ENCODE data around the gene CDCP1.
A peak's percentile ranks its signal among the peaks of the same experiment; 100 is the strongest.

CDCP1 gene

GRCh38 chr3:45103753-45104714, 42.1 kb downstream of the CDCP1 start:
- peaks cover 2 to 8% of the 10 kb centered on the region in 2 donors for H3K4me1 ChIP-seq (ENCODE audit: control insufficient read depth in 1 of 2, insufficient read depth in 2 of 2, low read length in 2 of 2)
- H3K27ac ChIP-seq (ENCODE audit: low read depth, low read length), result no peak overlapping the region
- no peaks in the 10 kb centered on the region for H3K9me3 ChIP-seq (ENCODE audit: control insufficient read depth in 1 of 2, low read length in 2 of 2)
- no peaks in the 10 kb centered on the region for H3K27me3 ChIP-seq (ENCODE audit: control insufficient read depth in 1 of 2, insufficient read depth in 2 of 2, low read length in 2 of 2)
- H3K9ac ChIP-seq (ENCODE audit: low read depth in 1 of 2, low read length in 2 of 2), result no peak overlapping the region
- H3K36me3 ChIP-seq (ENCODE audit: control insufficient read depth in 1 of 2, insufficient read depth in 2 of 2, low read length in 2 of 2), result peaks cover 12 to 45% of the 10 kb centered on the region in 2 donors
- no peak overlapping the region for H3K4me3 ChIP-seq (ENCODE audit: low read depth in 1 of 2, low read length in 2 of 2)

GRCh38 chr3:45103334-45103733, 42.8 kb downstream of the CDCP1 start:
- Histone ChIP-seq H3K27ac (ENCODE audit: low read depth, low read length) (no peak overlapping the region), H3K4me1 (ENCODE audit: control insufficient read depth in 1 of 2, insufficient read depth in 2 of 2, low read length in 2 of 2) (peaks cover 0 to 7% of the 10 kb centered on the region in 2 donors), H3K4me3 (ENCODE audit: low read depth in 1 of 2, low read length in 2 of 2) (no peak overlapping the region), H3K9ac (ENCODE audit: low read depth in 1 of 2, low read length in 2 of 2) (no peak overlapping the region), H3K9me3 (ENCODE audit: control insufficient read depth in 1 of 2, low read length in 2 of 2) (no peaks in the 10 kb centered on the region), H3K27me3 (ENCODE audit: control insufficient read depth in 1 of 2, insufficient read depth in 2 of 2, low read length in 2 of 2) (no peaks in the 10 kb centered on the region), H3K36me3 (ENCODE audit: control insufficient read depth in 1 of 2, insufficient read depth in 2 of 2, low read length in 2 of 2) (peaks cover 12 to 45% of the 10 kb centered on the region in 2 donors)

- Histone ChIP-seq H3K9me3 (ENCODE audit: control insufficient read depth in 1 of 2, low read length in 2 of 2) (no peaks in the 10 kb centered on the region), H3K9ac (ENCODE audit: low read depth in 1 of 2, low read length in 2 of 2) (no peak overlapping the region), H3K4me1 (ENCODE audit: control insufficient read depth in 1 of 2, insufficient read depth in 2 of 2, low read length in 2 of 2) (peaks cover 0 to 3% of the 10 kb centered on the region in 2 donors), H3K27me3 (ENCODE audit: control insufficient read depth in 1 of 2, insufficient read depth in 2 of 2, low read length in 2 of 2) (no peaks in the 10 kb centered on the region), H3K36me3 (ENCODE audit: control insufficient read depth in 1 of 2, insufficient read depth in 2 of 2, low read length in 2 of 2) (peaks cover 4 to 31% of the 10 kb centered on the region in 2 donors), H3K27ac (ENCODE audit: low read depth, low read length) (no peak overlapping the region), H3K4me3 (ENCODE audit: low read depth in 1 of 2, low read length in 2 of 2) (no peak overlapping the region)
Observed at GRCh38 chr3:45100981-45101407, 45.2 kb downstream of the CDCP1 start.

- no peak overlapping the region for H3K27ac ChIP-seq (ENCODE audit: low read depth, low read length)
- no peaks in the 10 kb centered on the region for H3K9me3 ChIP-seq (ENCODE audit: control insufficient read depth in 1 of 2, low read length in 2 of 2)
- H3K4me1 ChIP-seq (ENCODE audit: control insufficient read depth in 1 of 2, insufficient read depth in 2 of 2, low read length in 2 of 2), result peaks cover under 1 to 2% of the 10 kb centered on the region in 2 donors
- H3K4me3 ChIP-seq (ENCODE audit: low read depth in 1 of 2, low read length in 2 of 2), result no peak overlapping the region
- no peak overlapping the region for H3K9ac ChIP-seq (ENCODE audit: low read depth in 1 of 2, low read length in 2 of 2)
- H3K27me3 ChIP-seq (ENCODE audit: control insufficient read depth in 1 of 2, insufficient read depth in 2 of 2, low read length in 2 of 2), result no peaks in the 10 kb centered on the region
- peaks cover 8 to 28% of the 10 kb centered on the region in 2 donors for H3K36me3 ChIP-seq (ENCODE audit: control insufficient read depth in 1 of 2, insufficient read depth in 2 of 2, low read length in 2 of 2)
Observed at GRCh38 chr3:45098310-45098709, 47.9 kb downstream of the CDCP1 start.

- no peak overlapping the region for H3K27ac ChIP-seq (ENCODE audit: low read depth, low read length)
- no peaks in the 10 kb centered on the region for H3K9me3 ChIP-seq (ENCODE audit: control insufficient read depth in 1 of 2, low read length in 2 of 2)
- peaks cover 6 to 10% of the 10 kb centered on the region in 2 donors for H3K4me1 ChIP-seq (ENCODE audit: control insufficient read depth in 1 of 2, insufficient read depth in 2 of 2, low read length in 2 of 2)
- no peak overlapping the region for H3K4me3 ChIP-seq (ENCODE audit: low read depth in 1 of 2, low read length in 2 of 2)
- peaks cover 8 to 32% of the 10 kb centered on the region in 2 donors for H3K36me3 ChIP-seq (ENCODE audit: control insufficient read depth in 1 of 2, insufficient read depth in 2 of 2, low read length in 2 of 2)
- H3K9ac ChIP-seq (ENCODE audit: low read depth in 1 of 2, low read length in 2 of 2), result no peak overlapping the region
- H3K27me3 ChIP-seq (ENCODE audit: control insufficient read depth in 1 of 2, insufficient read depth in 2 of 2, low read length in 2 of 2), result no peaks in the 10 kb centered on the region
Observed at GRCh38 chr3:45097296-45097883, 48.8 kb downstream of the CDCP1 start.

GRCh38 chr3:45095916-45096526, 50.2 kb downstream of the CDCP1 start:
- H3K4me1 ChIP-seq (ENCODE audit: control insufficient read depth in 1 of 2, insufficient read depth in 2 of 2, low read length in 2 of 2), result peaks cover 6 to 16% of the 10 kb centered on the region in 2 donors
- H3K9me3 ChIP-seq (ENCODE audit: control insufficient read depth in 1 of 2, low read length in 2 of 2), result no peaks in the 10 kb centered on the region
- no peak overlapping the region for H3K27ac ChIP-seq (ENCODE audit: low read depth, low read length)
- H3K4me3 ChIP-seq (ENCODE audit: low read depth in 1 of 2, low read length in 2 of 2), result no peak overlapping the region
- H3K9ac ChIP-seq (ENCODE audit: low read depth in 1 of 2, low read length in 2 of 2), result no peak overlapping the region
- H3K27me3 ChIP-seq (ENCODE audit: control insufficient read depth in 1 of 2, insufficient read depth in 2 of 2, low read length in 2 of 2), result no peaks in the 10 kb centered on the region
- H3K36me3 ChIP-seq (ENCODE audit: control insufficient read depth in 1 of 2, insufficient read depth in 2 of 2, low read length in 2 of 2), result peaks cover 8 to 33% of the 10 kb centered on the region in 2 donors

- H3K9ac ChIP-seq (ENCODE audit: low read depth in 1 of 2, low read length in 2 of 2), result no peak overlapping the region
- no peaks in the 10 kb centered on the region for H3K9me3 ChIP-seq (ENCODE audit: control insufficient read depth in 1 of 2, low read length in 2 of 2)
- H3K36me3 ChIP-seq (ENCODE audit: control insufficient read depth in 1 of 2, insufficient read depth in 2 of 2, low read length in 2 of 2), result peaks cover 30 to 55% of the 10 kb centered on the region in 2 donors
- no peak overlapping the region for H3K27ac ChIP-seq (ENCODE audit: low read depth, low read length)
- H3K4me3 ChIP-seq (ENCODE audit: low read depth in 1 of 2, low read length in 2 of 2), result no peak overlapping the region
- H3K4me1 ChIP-seq (ENCODE audit: control insufficient read depth in 1 of 2, insufficient read depth in 2 of 2, low read length in 2 of 2), result peaks cover 6 to 16% of the 10 kb centered on the region in 2 donors
- no peaks in the 10 kb centered on the region for H3K27me3 ChIP-seq (ENCODE audit: control insufficient read depth in 1 of 2, insufficient read depth in 2 of 2, low read length in 2 of 2)
Observed at GRCh38 chr3:45093176-45093575, 53.0 kb downstream of the CDCP1 start.

- H3K4me1 ChIP-seq (ENCODE audit: control insufficient read depth in 1 of 2, insufficient read depth in 2 of 2, low read length in 2 of 2), result peaks cover 6 to 16% of the 10 kb centered on the region in 2 donors
- no peak overlapping the region for H3K4me3 ChIP-seq (ENCODE audit: low read depth in 1 of 2, low read length in 2 of 2)
- H3K9ac ChIP-seq (ENCODE audit: low read depth in 1 of 2, low read length in 2 of 2), result peak overlapping the region in 1 of 2 donors; percentile 31
- no peaks in the 10 kb centered on the region for H3K27me3 ChIP-seq (ENCODE audit: control insufficient read depth in 1 of 2, insufficient read depth in 2 of 2, low read length in 2 of 2)
- H3K27ac ChIP-seq (ENCODE audit: low read depth, low read length), result no peak overlapping the region
- H3K9me3 ChIP-seq (ENCODE audit: control insufficient read depth in 1 of 2, low read length in 2 of 2), result no peaks in the 10 kb centered on the region
- peaks cover 32 to 57% of the 10 kb centered on the region in 2 donors for H3K36me3 ChIP-seq (ENCODE audit: control insufficient read depth in 1 of 2, insufficient read depth in 2 of 2, low read length in 2 of 2)
Observed at GRCh38 chr3:45092132-45093031, 53.8 kb downstream of the CDCP1 start.

GRCh38 chr3:45090855-45091254, 55.3 kb downstream of the CDCP1 start:
- H3K9me3 ChIP-seq (ENCODE audit: control insufficient read depth in 1 of 2, low read length in 2 of 2), result no peaks in the 10 kb centered on the region
- no peak overlapping the region for H3K4me3 ChIP-seq (ENCODE audit: low read depth in 1 of 2, low read length in 2 of 2)
- H3K27me3 ChIP-seq (ENCODE audit: control insufficient read depth in 1 of 2, insufficient read depth in 2 of 2, low read length in 2 of 2), result no peaks in the 10 kb centered on the region
- H3K36me3 ChIP-seq (ENCODE audit: control insufficient read depth in 1 of 2, insufficient read depth in 2 of 2, low read length in 2 of 2), result peaks cover 45 to 67% of the 10 kb centered on the region in 2 donors
- peaks cover 6 to 16% of the 10 kb centered on the region in 2 donors for H3K4me1 ChIP-seq (ENCODE audit: control insufficient read depth in 1 of 2, insufficient read depth in 2 of 2, low read length in 2 of 2)
- H3K27ac ChIP-seq (ENCODE audit: low read depth, low read length), result no peak overlapping the region
- H3K9ac ChIP-seq (ENCODE audit: low read depth in 1 of 2, low read length in 2 of 2), result no peak overlapping the region
